ENCODE results near the gene PARP12. TPM values are rescaled to one million over a fixed set of nuclear protein-coding genes. Genes with fewer than 3 reads are reported as not detected.

Gene PARP12
- total RNA-seq, 6 experiments from 2014 or later, result 15.7 to 33.1 (median 23.3) TPM

DNA sequence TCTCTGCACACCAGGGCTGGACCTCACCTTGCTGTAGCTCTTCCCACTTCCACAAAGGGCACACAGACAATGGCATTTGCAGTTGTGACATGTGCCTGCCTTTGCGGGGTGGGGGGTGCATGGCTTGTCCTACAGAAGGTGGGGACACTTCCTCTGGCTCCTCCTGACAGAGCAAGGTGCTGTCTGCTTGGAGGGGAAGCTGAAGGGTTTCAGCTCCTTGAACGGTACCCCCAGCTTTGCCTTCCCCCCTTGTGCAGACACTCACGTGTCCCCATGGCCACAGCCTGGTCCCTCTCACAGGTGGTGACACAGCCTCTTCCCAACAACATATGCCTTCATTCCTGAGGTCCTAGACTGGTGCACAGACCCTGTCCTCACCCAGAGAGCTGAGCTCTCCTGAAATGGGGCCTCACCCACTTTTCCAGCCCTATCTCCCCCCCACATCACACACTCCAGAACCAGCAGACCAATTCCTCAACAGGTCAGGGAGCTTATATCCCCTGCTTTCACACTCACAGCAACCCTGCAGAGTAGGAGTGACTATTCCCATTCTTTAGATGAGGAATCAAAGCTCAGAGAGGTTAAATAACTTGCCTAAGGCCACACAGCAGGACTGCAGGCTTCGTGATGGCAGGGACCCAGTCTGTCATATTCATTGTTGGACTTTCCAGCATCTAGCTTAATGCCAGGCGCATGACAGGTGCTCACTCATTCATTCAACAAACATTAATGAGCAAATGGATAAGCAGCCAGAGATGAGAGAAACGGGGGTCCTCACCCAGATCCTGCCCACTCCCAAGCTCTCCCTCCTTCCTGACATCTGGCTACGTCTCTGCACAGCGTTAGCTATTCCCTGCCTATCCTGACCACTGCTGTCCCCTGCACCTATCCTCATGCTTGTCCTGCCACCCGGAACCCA lies 44.4 kb downstream of the PARP12 start:
- intact Hi-C loops (cut with DNase I), result no loop called here
- ATAC-seq, result no peak
- Histone ChIP-seq H3K27ac (no peak overlapping the region), H3K9me3 (no peaks in the 10 kb centered on the region), H3K36me3 (peaks cover 0 to 2% (median 0%) of the 10 kb centered on the region in 4 donors), H3K27me3 (no peaks in the 10 kb centered on the region), H3K4me3 (no peak overlapping the region), H3K4me1 (peaks cover 0 to 8% (median 2%) of the 10 kb centered on the region in 4 donors)
- whole genome bisulfite sequencing (ENCODE audit: insufficient coverage, low coverage, low lambda C conversion rate, missing lambda C conversion rate), result 78% methylated on average over 6 of the region's 9 CpGs
- DNase-seq, result no peak
- TF ChIP-seq POLR2A (IDR thresholded peaks at IDR 0.05) (no peak), CTCF (IDR thresholded peaks at IDR 0.05) (no peak)

DNA sequence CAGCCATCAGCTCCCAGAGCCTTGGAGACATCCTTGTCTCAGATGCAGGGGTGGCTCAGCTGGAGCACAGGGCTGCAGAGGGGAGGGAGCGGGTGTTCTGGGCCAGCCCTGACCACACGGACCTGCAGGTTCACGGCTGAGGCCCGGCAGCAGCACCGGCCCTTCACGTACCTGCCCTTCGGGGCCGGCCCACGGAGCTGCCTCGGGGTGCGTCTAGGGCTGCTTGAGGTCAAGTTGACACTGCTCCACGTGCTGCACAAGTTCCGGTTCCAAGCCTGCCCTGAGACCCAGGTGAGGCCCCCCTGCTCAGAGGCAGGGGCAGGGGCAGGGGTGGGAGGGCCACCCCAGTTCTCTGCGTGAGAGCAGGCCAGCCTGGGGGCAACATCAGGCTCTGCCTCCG lies 45.2 kb downstream of the PARP12 start:
- H3K27ac ChIP-seq, result no peak overlapping the region
- whole genome bisulfite sequencing (ENCODE audit: insufficient coverage, low coverage, low lambda C conversion rate, missing lambda C conversion rate), result no CpG with 5 or more reads among the region's 15 CpGs
- no peaks in the 10 kb centered on the region for H3K9me3 ChIP-seq
- H3K36me3 ChIP-seq, result no peaks in the 10 kb centered on the region
- H3K4me3 ChIP-seq, result no peak overlapping the region
- peak in 1 of 3 donors; percentile 38 for DNase-seq
- H3K27me3 ChIP-seq, result no peaks in the 10 kb centered on the region
- intact Hi-C loops (cut with DNase I), result no loop called here
- TF ChIP-seq CTCF (IDR thresholded peaks at IDR 0.05), result no peak
- no peak for TF ChIP-seq POLR2A (IDR thresholded peaks at IDR 0.05)
- peaks cover 0 to 2% (median under 1%) of the 10 kb centered on the region in 4 donors for H3K4me1 ChIP-seq
- no peak for ATAC-seq

DNA sequence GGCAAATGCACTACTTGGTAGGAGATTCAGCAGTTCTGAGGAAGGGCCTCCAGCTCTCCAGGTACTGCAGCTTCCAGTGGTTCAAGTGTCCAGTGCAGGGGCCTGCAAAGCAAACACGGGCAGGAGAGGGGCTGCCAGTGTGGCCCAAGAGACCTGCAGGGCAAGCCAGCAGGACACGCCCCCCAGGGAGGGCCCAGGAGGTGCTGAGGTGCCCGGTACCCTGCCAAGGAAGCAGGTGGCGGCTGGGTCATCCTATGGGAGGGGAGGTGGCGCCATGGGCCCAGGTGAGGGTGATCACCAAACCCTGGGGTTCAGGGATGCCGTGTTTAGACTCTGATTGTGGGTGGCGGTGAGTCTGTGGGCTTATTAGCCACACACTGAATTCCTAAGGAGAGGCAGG lies 45.7 kb downstream of the PARP12 start:
- WGBS (ENCODE audit: insufficient coverage, low coverage, low lambda C conversion rate, missing lambda C conversion rate), result no CpG with 5 or more reads among the region's 7 CpGs
- intact Hi-C loops (cut with DNase I), result no loop called here
- peak in 1 of 3 donors; percentile 42 for DNase-seq
- TF ChIP-seq POLR2A (IDR thresholded peaks at IDR 0.05), result no peak
- no peak for TF ChIP-seq CTCF (IDR thresholded peaks at IDR 0.05)
- H3K36me3 ChIP-seq, result no peaks in the 10 kb centered on the region
- no peaks in the 10 kb centered on the region for H3K9me3 ChIP-seq
- no peak overlapping the region for H3K27ac ChIP-seq
- H3K4me3 ChIP-seq, result no peak overlapping the region
- ATAC-seq, result no peak
- H3K4me1 ChIP-seq, result no peaks in the 10 kb centered on the region
- H3K27me3 ChIP-seq, result no peaks in the 10 kb centered on the region

GRCh38 chr7:140016540-140016939 lies 46.2 kb downstream of the PARP12 start:
- no peak for TF ChIP-seq CTCF (IDR thresholded peaks at IDR 0.05)
- no peak for TF ChIP-seq POLR2A (IDR thresholded peaks at IDR 0.05)
- H3K4me1 ChIP-seq, result no peaks in the 10 kb centered on the region
- 66% methylated on average over 8 of the region's 9 CpGs for WGBS (ENCODE audit: insufficient coverage, low coverage, low lambda C conversion rate, missing lambda C conversion rate)
- H3K27me3 ChIP-seq, result no peaks in the 10 kb centered on the region
- H3K36me3 ChIP-seq, result no peaks in the 10 kb centered on the region
- H3K9me3 ChIP-seq, result no peaks in the 10 kb centered on the region
- H3K27ac ChIP-seq, result no peak overlapping the region
- H3K4me3 ChIP-seq, result no peak overlapping the region
- ATAC-seq (peak in 3 of 4 donors; percentile 27 to 45 (median 43)), DNase-seq (peak in 1 of 3 donors; percentile 44)
- intact Hi-C loops (cut with DNase I), result no loop called here

All from right lobe of liver (tissue), 6 donors.